ENCODE data around the gene PHLDA3. TPM values are rescaled to one million over a fixed set of nuclear protein-coding genes. Genes with fewer than 3 reads are reported as not detected.

PHLDA3 gene
- total RNA-seq, 4 donors from 2014 or later, result 243 to 301 (median 271) TPM

- no peak for TF ChIP-seq EP300 (IDR thresholded peaks at IDR 0.05)
- Histone ChIP-seq H3K4me3 (no peak overlapping the region), H3K36me3 (no peaks in the 10 kb centered on the region), H3K27ac (no peak overlapping the region), H3K27me3 (no peaks in the 10 kb centered on the region), H3K9me3 (no peaks in the 10 kb centered on the region), H3K4me1 (peaks cover 0 to 32% (median 23%) of the 10 kb centered on the region in 4 donors)
- WGBS, 2 donors, result 88 to 89% methylated on average over 9 of the region's 9 CpGs
- no peak for DNase-seq (ENCODE audit: low spot score in 2 of 2)
Measured at GRCh38 chr1:201515062-201515750, 46.2 kb upstream of the PHLDA3 start.

DNA sequence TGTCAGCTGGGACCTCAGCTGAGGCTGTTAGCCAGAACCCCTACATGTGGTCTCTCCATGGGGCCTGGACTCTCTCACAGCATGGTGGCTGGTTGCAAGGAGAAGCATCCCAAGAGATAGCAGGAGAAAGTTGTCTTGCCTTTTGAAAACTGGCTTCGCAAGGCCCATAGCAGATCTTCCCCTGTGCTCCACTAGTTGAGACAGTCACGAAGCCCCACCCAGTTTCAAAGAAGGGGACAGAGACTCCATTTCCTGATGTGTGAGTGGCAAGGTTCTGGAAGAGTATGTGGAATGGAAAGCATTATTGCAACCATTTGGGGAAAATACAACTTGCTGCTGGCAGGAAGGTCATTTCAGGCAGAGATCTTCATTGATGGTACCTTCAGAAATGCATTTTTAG lies 45.5 kb upstream of the PHLDA3 start:
- Histone ChIP-seq H3K27ac (peak overlapping the region in 1 of 4 donors; percentile 87), H3K27me3 (no peaks in the 10 kb centered on the region), H3K36me3 (no peaks in the 10 kb centered on the region), H3K4me3 (no peak overlapping the region), H3K4me1 (peaks cover 0 to 32% (median 23%) of the 10 kb centered on the region in 4 donors), H3K9me3 (no peaks in the 10 kb centered on the region)
- no peak for DNase-seq (ENCODE audit: low spot score in 2 of 2)
- 100% methylated on average over 2 of the region's 2 CpGs for WGBS, 2 donors
- TF ChIP-seq POLR2A (IDR thresholded peaks at IDR 0.05), result no peak
- no peak for TF ChIP-seq EP300 (IDR thresholded peaks at IDR 0.05)
- no peak for TF ChIP-seq CTCF (IDR thresholded peaks at IDR 0.05)

DNA sequence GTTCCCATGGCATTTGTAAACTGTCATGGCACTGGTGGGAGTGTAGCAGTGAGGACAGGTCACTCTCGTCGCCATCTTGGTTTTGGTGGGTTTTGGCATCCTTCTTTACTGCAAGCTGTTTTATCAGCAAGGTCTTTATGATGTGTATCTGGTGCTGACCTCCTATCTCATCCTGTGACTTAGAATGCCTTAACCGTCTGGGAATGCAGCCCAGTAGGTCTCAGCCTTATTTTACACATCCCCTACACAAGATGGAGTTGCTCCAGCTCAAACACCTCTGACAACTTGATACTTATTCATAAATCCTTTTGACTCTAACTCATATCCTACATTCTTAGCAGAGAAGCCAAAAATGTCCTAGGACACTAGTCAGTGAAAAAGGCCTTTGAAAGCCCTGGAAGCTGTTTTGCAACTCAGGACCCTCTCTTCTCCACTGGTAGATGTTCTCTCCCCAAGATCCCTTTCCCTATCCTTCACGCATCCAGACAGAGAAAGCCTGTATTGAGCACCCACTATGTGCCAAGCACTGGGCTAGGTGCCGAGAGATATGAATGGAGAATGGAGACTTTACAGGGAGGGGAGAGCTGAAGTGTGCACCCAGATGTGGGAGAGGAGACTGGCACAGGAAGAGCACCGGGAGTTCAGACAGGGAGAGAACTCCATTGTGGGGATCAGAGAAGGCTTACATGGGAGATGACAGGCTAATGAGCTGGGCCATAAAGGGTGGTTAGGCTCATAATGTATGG lies 44.7 kb upstream of the PHLDA3 start:
- Histone ChIP-seq H3K9me3 (no peaks in the 10 kb centered on the region), H3K27me3 (no peaks in the 10 kb centered on the region), H3K36me3 (no peaks in the 10 kb centered on the region), H3K4me1 (peaks cover 0 to 32% (median 23%) of the 10 kb centered on the region in 4 donors), H3K4me3 (no peak overlapping the region), H3K27ac (peak overlapping the region; percentile 54 to 88 (median 71))
- WGBS, 2 donors, result 79 to 85% methylated on average over 6 of the region's 6 CpGs
- TF ChIP-seq CTCF (IDR thresholded peaks at IDR 0.05), result no peak
- DNase-seq (ENCODE audit: low spot score in 2 of 2), result no peak

- H3K9me3 ChIP-seq, result no peaks in the 10 kb centered on the region
- WGBS, 2 donors, result 9 to 25% methylated on average over 6 of the region's 6 CpGs
- peaks cover 0 to 44% (median 31%) of the 10 kb centered on the region in 4 donors for H3K4me1 ChIP-seq
- no peak for TF ChIP-seq CTCF (IDR thresholded peaks at IDR 0.05)
- peak in 1 of 2 donors; percentile 30 for TF ChIP-seq POLR2A (IDR thresholded peaks at IDR 0.05)
- TF ChIP-seq EP300 (IDR thresholded peaks at IDR 0.05), result peak in 1 of 2 donors; percentile 67
- DNase-seq (ENCODE audit: low spot score in 2 of 2), result no peak
- no peaks in the 10 kb centered on the region for H3K36me3 ChIP-seq
- peak overlapping the region; percentile 55 to 88 (median 78) for H3K27ac ChIP-seq
- no peaks in the 10 kb centered on the region for H3K27me3 ChIP-seq
- H3K4me3 ChIP-seq, result no peak overlapping the region
Measured at GRCh38 chr1:201511941-201512539, 43.1 kb upstream of the PHLDA3 start.

- no peak for TF ChIP-seq POLR2A (IDR thresholded peaks at IDR 0.05)
- no peak for TF ChIP-seq CTCF (IDR thresholded peaks at IDR 0.05)
- no peak for TF ChIP-seq EP300 (IDR thresholded peaks at IDR 0.05)
- Histone ChIP-seq H3K27ac (peak overlapping the region; percentile 55 to 88 (median 78)), H3K4me3 (no peak overlapping the region), H3K27me3 (no peaks in the 10 kb centered on the region), H3K4me1 (peaks cover 0 to 44% (median 31%) of the 10 kb centered on the region in 4 donors), H3K9me3 (no peaks in the 10 kb centered on the region), H3K36me3 (no peaks in the 10 kb centered on the region)
- WGBS, 2 donors, result 45 to 54% methylated on average over 6 of the region's 6 CpGs
- DNase-seq (ENCODE audit: low spot score in 2 of 2), result no peak
Measured at GRCh38 chr1:201511396-201511940, 42.5 kb upstream of the PHLDA3 start.

Data from tibial nerve (tissue), 4 donors.